GM08714 (cell line): Measurements from ENCODE around the gene ECHS1.
A peak's percentile ranks its signal among the peaks of the same experiment; 100 is the strongest.
"Not testable (repeated sequence)": the region's sequence is repeated elsewhere in the genome, so short reads cannot be mapped to it uniquely, and the experiment has no call there.

Source experiments
- H3K4me3 ChIP-seq: fragments of 200-500 bp; sonication (Bioruptor generic); 2 replicates; pipeline ENCODE4 v1.5.1; 2014; ENCODE audit warnings: mild to moderate bottlenecking, low read length, inconsistent platforms
- ZNF274 ChIP-seq: IDR thresholded peaks from 2 replicates; pipeline ENCODE4 v1.6.1; 2012; ENCODE audit warnings: mild to moderate bottlenecking, low read depth, low read length

The ECHS1 gene

GRCh38 chr10:133377025-133377817 lies 4.1 kb upstream of the ECHS1 start:
- TF ChIP-seq ZNF274 = no peak
- no peak overlapping the region for H3K4me3 ChIP-seq

DNA sequence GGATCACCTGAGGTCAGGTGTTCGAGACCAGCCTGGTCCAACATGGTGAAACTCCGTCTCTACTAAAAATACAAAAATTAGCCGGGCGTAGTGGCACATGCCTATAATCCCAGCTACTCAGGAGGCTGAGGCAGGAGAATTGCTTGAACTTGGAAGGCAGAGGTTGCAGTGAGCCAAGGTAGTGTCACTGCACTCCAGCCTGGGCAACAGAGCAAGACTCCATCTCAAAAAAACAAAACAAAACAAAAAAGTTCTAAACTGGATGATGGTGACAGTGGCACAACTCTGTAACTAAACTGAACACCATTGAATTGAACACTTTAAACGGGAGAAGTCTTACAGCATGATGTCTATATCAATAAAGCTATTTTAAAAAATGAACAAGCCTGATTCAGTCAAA lies 3.0 kb upstream of the ECHS1 start:
- not testable (repeated sequence) for H3K4me3 ChIP-seq

DNA sequence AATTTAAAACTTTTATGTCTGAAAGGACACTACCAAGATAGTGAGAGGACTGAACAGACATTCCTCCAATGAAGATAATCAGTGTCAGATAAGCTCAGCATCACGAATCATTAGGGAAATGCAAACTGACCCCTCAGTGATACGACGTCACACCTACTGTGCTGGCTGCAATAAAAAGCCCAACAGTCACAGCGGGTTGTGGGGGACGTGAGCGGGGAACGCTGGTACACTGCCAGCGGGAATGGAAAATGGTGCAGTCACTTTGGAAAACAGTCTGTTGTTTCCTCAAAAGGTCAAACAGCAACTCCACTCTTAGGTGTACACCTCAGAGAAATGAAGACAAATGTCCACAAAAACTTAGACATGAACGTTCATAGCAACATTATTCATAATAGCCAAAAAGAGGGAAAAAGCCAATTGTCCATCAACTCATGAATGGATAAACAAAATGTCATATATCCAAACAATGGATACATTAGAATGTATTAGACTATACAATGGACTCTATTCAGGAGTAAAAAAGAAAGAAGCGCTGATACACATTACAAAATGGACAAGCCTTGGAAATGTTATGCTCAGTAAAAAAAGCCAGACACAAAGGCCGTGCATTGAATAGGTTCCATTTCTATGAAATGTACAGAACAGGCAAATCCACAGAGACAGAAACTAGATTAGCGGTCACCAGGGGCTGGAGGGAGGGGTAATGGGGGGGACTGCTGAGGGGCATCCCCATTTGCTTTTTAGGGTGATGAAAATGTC lies 2.4 kb upstream of the ECHS1 start:
- H3K4me3 ChIP-seq = no peak overlapping the region
- no peak for TF ChIP-seq ZNF274

- TF ChIP-seq ZNF274 = no peak
- peak overlapping the region; percentile 19 for H3K4me3 ChIP-seq
These were observed 647 bp downstream of the ECHS1 start for GRCh38 chr10:133372507-133372906.

DNA sequence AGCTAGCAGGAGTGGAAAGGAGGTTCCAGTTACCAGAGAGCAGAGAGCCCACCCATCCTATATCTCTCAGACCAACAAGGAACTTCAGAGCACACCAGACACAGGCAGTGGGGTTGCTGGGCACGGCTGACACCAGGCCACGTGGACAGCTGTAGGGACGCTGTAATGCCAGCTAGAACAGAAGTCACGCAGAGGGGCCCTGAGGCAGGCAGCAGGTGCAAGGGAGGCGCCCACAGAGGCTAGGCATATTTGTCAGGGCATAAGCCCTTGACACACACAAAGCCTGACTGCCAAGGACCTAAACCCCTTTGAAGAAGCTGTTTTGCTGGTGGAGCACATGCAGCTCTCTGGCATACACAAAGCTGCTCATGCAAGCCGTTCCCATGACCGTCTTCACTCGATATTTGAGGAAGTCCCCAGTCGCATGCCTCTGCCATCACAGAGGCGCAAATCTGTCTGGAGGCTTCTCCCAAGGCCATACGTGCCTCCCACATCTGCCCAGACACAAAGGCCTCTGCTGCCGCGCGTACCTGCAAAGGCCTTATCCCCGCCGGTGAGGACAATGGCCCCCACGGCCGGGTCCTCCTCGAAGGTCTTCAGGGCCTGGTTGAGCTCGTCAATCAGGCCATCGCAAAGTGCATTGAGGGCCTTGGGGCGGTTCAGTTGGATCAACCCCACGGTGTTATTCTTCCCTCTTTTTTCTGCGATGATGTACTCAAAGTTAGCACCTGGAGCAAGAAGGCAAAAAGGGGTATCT lies 2.9 kb downstream of the ECHS1 start:
- H3K4me3 ChIP-seq = no peak overlapping the region
- no peak for TF ChIP-seq ZNF274

- no peak overlapping the region for H3K4me3 ChIP-seq
- TF ChIP-seq ZNF274 = no peak
These were observed 5.0 kb downstream of the ECHS1 start for GRCh38 chr10:133368153-133368552.

- H3K4me3 ChIP-seq = not testable (repeated sequence)
These were observed 5.7 kb downstream of the ECHS1 start for GRCh38 chr10:133367461-133367860.

GRCh38 chr10:133366751-133367150 lies 6.4 kb downstream of the ECHS1 start:
- no peak overlapping the region for H3K4me3 ChIP-seq
- no peak for TF ChIP-seq ZNF274

- no peak for TF ChIP-seq ZNF274
- H3K4me3 ChIP-seq = no peak overlapping the region
These were observed 7.0 kb downstream of the ECHS1 start for GRCh38 chr10:133366130-133366478.

DNA sequence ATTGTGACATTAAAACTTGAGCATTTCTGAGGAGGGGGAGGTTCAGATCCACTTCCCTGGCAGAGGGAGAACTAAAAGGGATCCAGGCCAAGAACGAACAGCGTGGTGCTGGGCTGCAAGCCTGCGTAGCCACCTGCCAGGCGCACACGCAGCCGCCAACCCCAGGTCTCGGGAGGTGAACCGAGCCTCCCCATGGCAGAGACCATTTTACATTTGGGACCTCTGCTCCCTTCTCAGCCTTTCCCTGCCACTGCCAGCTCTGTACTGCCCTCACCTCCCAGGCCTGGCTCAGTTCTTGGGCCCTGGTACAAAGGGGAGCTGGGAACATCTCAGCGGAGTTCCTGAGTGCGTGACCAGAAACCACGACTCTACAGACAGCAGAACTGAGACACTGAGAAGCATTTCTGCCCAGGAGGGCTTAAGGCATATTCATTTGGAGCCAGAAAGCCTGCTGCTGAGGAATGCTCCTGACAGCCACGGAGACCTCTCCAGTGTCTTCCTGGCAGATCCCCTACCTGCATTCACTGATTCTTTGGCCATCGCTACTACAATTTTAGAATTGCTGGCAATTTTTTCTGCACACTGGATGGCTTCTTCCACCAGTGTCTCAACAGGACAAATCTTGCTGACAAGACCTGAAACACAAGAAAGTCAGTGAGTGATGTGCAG lies 7.6 kb downstream of the ECHS1 start:
- no peak for TF ChIP-seq ZNF274
- no peak overlapping the region for H3K4me3 ChIP-seq

DNA sequence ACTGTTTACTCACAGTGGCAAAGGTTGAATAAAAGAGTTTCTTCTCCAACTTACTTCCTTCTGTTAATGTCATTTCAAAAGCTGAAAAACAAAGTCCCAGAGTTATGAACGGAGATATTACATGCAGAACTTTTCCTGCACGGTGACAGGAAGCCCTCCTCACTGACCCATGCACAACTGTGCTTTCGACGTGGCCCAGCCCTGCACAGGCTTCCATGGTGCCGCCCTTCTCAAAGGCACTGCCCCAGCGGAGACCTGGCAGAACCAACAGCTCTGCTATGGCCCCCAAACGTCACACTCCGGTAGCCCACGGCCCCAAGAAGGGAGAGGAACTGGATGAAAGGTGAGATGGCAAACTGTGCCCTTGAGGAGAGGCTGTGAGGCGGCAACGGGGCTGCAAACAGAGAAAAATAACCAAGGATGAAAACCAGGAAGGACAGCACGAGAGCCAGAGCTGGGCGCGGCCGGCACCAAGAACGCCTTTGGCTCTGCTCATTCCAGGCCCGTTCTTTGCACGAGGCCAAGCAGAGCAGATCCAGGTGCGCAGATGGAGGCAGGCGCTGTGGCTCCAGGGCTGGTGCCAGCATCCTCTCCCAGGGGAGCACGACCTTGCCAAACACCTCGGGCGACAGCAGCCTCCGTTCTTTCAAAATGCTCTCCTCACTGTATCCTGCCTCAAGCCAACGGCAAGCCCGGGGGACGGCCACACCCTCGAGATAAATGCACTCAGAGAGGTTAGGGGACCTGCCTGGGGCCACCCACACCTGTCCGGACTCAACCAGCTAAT lies 8.3 kb downstream of the ECHS1 start:
- TF ChIP-seq ZNF274 = no peak
- H3K4me3 ChIP-seq = no peak overlapping the region

GRCh38 chr10:133362846-133363245 lies 10.3 kb downstream of the ECHS1 start:
- no peak for TF ChIP-seq ZNF274
- no peak overlapping the region for H3K4me3 ChIP-seq

GRCh38 chr10:133361773-133362441 lies 11.2 kb downstream of the ECHS1 start:
- H3K4me3 ChIP-seq = no peak overlapping the region
- no peak for TF ChIP-seq ZNF274
